Neural crest cell (in vitro differentiated cells): Measurements from ENCODE around the gene CD22. TPM values are rescaled to one million over a fixed set of nuclear protein-coding genes. Genes with fewer than 3 reads are reported as not detected.

Experiments used
- DNase-seq: peaks from one replicate; pipeline ENCODE4 v3.0.0; 2021; ENCODE audit warnings: low read depth, mixed read lengths, low spot score
- H3K27ac Mint-ChIP-seq: one replicate; pipeline ENCODE4 v1.8.0; 2021; ENCODE audit warnings: mild to moderate bottlenecking, mixed read lengths; ENCODE audit not compliant: unreplicated experiment
- H3K27me3 Mint-ChIP-seq: 2 replicates; pipeline ENCODE4 v1.8.0; 2021; ENCODE audit warnings: low read depth, mild to moderate bottlenecking, mixed read lengths
- H3K36me3 Mint-ChIP-seq: 2 replicates; pipeline ENCODE4 v1.8.0; 2021; ENCODE audit warnings: low read depth, mild to moderate bottlenecking, mixed read lengths
- H3K4me1 Mint-ChIP-seq: 2 replicates; pipeline ENCODE4 v1.8.0; 2021; ENCODE audit warnings: mixed read lengths
- H3K4me3 Mint-ChIP-seq: one replicate; pipeline ENCODE4 v1.8.0; 2021; ENCODE audit warnings: mild to moderate bottlenecking, mixed read lengths
- H3K9me3 Mint-ChIP-seq: 2 replicates; pipeline ENCODE4 v1.8.0; 2021; ENCODE audit warnings: mixed read lengths
- CTCF ChIP-seq: fragments of 200-600 bp; sonication (generic); conservative IDR thresholded peaks from 2 replicates; pipeline ENCODE4 v1.5.0; 2021; ENCODE audit warnings: antibody characterized with exemption, mild to moderate bottlenecking
- total RNA-seq: library from RNA; stranded (reverse); gene quantifications from 2 replicates; pipeline ENCODE4 v1.2.1, GENCODE V29; 2021

Gene CD22
- total RNA-seq, 1 donor from 2014 or later = not detected

- Mint-ChIP-seq H3K36me3 (no peaks in the 10 kb centered on the region), H3K27me3 (no peaks in the 10 kb centered on the region), H3K4me3 (no peak overlapping the region), H3K9me3 (no peaks in the 10 kb centered on the region), H3K27ac (no peak overlapping the region), H3K4me1 (peaks cover 18% of the 10 kb centered on the region)
- DNase-seq = no peak
- no peak for TF ChIP-seq CTCF
Measured at GRCh38 chr19:35310811-35311465, 18.0 kb upstream of the CD22 start.

- H3K27me3 Mint-ChIP-seq = no peaks in the 10 kb centered on the region
- H3K4me3 Mint-ChIP-seq = no peak overlapping the region
- peaks cover 18% of the 10 kb centered on the region for H3K4me1 Mint-ChIP-seq
- no peaks in the 10 kb centered on the region for H3K36me3 Mint-ChIP-seq
- no peak for DNase-seq
- no peaks in the 10 kb centered on the region for H3K9me3 Mint-ChIP-seq
- TF ChIP-seq CTCF = no peak
- no peak overlapping the region for H3K27ac Mint-ChIP-seq
Measured at GRCh38 chr19:35311901-35312665, 16.9 kb upstream of the CD22 start.

DNA sequence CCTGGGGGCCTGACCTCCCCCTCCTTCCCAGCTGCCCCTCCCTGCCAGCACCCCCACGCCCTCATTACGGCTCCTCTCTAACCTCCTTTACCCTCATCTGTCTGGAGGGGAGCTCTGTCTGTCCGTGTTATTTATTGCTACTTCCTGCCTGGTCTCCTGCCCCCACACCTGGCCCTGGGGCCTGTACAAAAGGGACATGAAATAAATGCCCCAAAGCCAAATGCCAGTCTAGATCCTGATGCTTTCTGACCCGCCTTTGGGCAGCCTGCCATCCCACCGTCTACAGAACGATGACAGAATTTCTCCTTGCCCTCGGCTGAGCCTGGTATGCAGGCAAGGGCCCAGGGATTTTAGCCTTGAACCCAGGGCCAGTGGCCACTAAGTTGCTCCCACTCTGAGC, 15.4 kb upstream of the CD22 start:
- TF ChIP-seq CTCF = no peak
- no peaks in the 10 kb centered on the region for H3K36me3 Mint-ChIP-seq
- H3K27me3 Mint-ChIP-seq = no peaks in the 10 kb centered on the region
- no peaks in the 10 kb centered on the region for H3K9me3 Mint-ChIP-seq
- no peak overlapping the region for H3K4me3 Mint-ChIP-seq
- no peak overlapping the region for H3K27ac Mint-ChIP-seq
- no peak for DNase-seq
- H3K4me1 Mint-ChIP-seq = peaks cover 21% of the 10 kb centered on the region

GRCh38 chr19:35314031-35314430, 15.0 kb upstream of the CD22 start:
- TF ChIP-seq CTCF = no peak
- H3K36me3 Mint-ChIP-seq = no peaks in the 10 kb centered on the region
- no peaks in the 10 kb centered on the region for H3K27me3 Mint-ChIP-seq
- H3K4me3 Mint-ChIP-seq = no peak overlapping the region
- DNase-seq = no peak
- H3K4me1 Mint-ChIP-seq = peaks cover 21% of the 10 kb centered on the region
- H3K27ac Mint-ChIP-seq = no peak overlapping the region
- no peaks in the 10 kb centered on the region for H3K9me3 Mint-ChIP-seq

- peaks cover 13% of the 10 kb centered on the region for H3K4me1 Mint-ChIP-seq
- H3K4me3 Mint-ChIP-seq = no peak overlapping the region
- DNase-seq = no peak
- H3K36me3 Mint-ChIP-seq = no peaks in the 10 kb centered on the region
- H3K9me3 Mint-ChIP-seq = no peaks in the 10 kb centered on the region
- no peak overlapping the region for H3K27ac Mint-ChIP-seq
- no peaks in the 10 kb centered on the region for H3K27me3 Mint-ChIP-seq
- no peak for TF ChIP-seq CTCF
Measured at GRCh38 chr19:35314858-35315470, 14.0 kb upstream of the CD22 start.
